HG03196 (cell line): ENCODE data around the gene MAS1.
"Not testable (repeated sequence)": the region's sequence is repeated elsewhere in the genome, so short reads cannot be mapped to it uniquely, and the experiment has no call there.

Source experiments
- ATAC-seq: cut with Tn5 transposase; IDR thresholded peaks from one replicate; pipeline ENCODE4 v1.9.1; 2021; ENCODE audit not compliant: unreplicated experiment

MAS1 gene

GRCh38 chr6:159890792-159891191, at the start of gene MAS1:
TSS of gene MAS1 (plus strand) at chr6:159890988. CDS start at chr6:159906956, 15,968 bp downstream.
- no peak for ATAC-seq

GRCh38 chr6:159842035-159842434, 48.8 kb upstream of the MAS1 start:
- no peak for ATAC-seq

DNA sequence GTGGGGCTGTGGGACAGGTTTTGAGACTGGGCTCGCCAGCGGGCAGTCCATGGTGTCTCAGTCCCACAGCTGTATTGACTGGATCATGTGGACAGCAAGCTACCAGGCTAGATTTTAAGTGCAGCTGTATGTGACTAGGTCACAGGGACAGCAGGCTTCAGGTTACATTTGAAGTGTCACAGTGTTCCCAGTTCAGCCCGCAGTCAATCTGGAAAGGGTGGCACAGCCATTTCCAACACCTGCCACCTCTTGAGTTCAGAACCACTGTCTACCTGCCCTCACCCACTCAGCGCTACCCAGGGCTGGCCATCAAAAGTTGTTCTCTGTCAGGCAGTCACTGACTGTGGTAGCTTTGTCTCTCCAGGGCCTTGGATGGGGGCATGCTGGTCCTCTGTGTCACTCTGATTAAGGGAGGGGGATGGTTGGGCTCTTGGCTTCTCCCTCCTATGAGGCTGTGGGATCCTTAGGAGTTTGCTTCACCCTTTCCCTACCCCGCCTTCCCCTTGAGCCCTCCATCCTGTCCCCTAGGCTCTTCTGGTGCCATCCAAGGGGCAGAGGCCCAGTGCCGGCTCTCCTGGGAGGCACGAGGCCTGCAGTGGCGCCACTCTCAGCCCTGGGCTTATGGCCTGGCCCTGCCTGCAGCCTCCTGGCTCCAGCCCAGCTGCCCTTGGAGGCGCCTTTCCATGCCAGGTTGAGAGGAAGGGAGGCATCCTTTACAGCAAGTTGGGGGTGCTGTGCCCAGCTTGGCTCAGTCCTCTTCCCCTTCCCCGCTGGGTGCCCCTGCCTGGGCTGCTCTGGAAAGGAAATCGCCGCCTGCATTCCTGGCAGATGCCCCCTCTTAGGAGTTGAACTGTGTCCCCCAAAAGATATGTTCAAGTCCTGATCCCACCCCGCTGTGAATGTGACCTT, 45.8 kb upstream of the MAS1 start:
- no peak for ATAC-seq

- ATAC-seq: not testable (repeated sequence)
Observed at GRCh38 chr6:159848552-159848951, 42.2 kb upstream of the MAS1 start.

DNA sequence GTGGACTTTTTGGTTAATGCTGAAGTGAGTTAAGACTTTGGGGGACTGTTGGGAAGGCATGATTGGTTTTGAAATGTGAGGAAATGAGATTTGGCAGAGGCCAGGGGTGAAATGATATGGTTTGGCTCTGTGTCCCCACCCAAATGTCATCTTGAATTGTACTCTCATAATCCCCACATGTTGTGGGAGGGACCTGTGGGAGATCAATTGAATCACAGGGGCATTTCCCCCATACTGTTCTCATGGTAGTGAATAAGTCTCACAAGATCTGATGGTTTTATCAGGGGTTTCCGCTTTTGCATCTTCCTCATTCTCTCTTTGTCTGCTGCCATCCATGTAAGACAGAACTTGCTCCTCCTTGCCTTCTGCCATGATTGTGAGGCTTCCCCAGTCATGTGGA, 40.9 kb upstream of the MAS1 start:
- not testable (repeated sequence) for ATAC-seq

- no peak for ATAC-seq
Observed at GRCh38 chr6:159852877-159853276, 37.9 kb upstream of the MAS1 start.

- no peak for ATAC-seq
Observed at GRCh38 chr6:159853754-159854153, 37.0 kb upstream of the MAS1 start.

- no peak for ATAC-seq
Observed at GRCh38 chr6:159854959-159855358, 35.8 kb upstream of the MAS1 start.

DNA sequence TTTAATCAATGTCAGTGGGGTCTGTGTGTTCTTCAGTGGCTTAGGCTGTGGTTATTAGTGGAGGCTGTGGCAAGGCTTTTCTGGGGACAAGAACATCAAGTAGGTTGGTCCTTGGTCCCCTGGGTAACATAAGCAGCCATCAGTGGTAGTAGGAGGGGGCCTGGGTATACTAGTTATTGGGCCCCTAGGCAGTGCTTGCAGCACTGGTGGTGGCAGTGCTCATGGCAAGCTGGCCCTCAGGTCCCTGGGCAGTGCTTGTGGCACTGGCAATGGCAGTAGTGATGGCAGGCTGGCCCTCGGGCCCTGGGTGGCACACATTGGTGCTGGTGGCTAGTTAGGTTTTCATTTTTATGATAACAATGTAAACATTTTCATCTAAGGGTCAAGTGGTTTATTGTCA, 32.5 kb upstream of the MAS1 start:
- no peak for ATAC-seq

- no peak for ATAC-seq
Observed at GRCh38 chr6:159860482-159860881, 30.3 kb upstream of the MAS1 start.

DNA sequence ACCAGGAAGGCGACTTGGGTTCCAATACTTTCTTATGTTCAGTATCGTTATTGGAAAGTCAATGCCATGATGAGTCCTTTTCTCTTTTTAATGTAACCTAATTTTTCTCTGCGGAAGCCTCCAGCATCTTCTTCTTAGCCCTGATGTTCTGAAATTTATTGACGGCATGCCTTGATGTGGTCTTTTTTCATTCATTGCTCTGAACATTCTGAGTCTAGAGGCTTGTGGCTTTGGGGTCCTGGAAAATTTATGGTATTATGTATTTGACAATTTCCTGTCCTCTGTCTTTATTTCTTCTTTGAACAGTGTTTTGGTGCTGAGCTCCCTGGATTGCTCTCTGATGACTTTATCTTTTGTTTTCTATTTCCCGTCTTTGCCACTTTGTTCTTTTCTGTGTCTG, 28.7 kb upstream of the MAS1 start:
- no peak for ATAC-seq

DNA sequence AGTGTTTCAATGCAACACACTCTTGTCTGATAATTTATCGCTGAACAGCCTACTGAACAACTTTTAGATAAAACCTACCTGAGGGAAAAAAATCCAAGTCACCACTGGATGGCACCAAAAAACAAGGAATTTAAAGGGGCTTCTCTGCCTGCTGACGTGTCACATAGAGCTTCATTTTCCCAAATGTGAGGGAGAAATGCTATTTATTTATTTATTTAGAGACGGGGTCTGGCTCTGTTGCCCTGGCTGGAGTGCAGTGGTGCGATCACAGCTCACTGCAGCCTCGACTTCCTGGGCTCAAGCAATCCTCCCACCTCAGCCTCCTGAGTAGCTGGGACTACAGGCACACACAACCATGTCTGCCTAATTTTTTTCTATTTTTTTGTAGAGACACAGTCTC, 27.4 kb upstream of the MAS1 start:
- ATAC-seq: not testable (repeated sequence)

- no peak for ATAC-seq
Observed at GRCh38 chr6:159865226-159865920, 25.4 kb upstream of the MAS1 start.

DNA sequence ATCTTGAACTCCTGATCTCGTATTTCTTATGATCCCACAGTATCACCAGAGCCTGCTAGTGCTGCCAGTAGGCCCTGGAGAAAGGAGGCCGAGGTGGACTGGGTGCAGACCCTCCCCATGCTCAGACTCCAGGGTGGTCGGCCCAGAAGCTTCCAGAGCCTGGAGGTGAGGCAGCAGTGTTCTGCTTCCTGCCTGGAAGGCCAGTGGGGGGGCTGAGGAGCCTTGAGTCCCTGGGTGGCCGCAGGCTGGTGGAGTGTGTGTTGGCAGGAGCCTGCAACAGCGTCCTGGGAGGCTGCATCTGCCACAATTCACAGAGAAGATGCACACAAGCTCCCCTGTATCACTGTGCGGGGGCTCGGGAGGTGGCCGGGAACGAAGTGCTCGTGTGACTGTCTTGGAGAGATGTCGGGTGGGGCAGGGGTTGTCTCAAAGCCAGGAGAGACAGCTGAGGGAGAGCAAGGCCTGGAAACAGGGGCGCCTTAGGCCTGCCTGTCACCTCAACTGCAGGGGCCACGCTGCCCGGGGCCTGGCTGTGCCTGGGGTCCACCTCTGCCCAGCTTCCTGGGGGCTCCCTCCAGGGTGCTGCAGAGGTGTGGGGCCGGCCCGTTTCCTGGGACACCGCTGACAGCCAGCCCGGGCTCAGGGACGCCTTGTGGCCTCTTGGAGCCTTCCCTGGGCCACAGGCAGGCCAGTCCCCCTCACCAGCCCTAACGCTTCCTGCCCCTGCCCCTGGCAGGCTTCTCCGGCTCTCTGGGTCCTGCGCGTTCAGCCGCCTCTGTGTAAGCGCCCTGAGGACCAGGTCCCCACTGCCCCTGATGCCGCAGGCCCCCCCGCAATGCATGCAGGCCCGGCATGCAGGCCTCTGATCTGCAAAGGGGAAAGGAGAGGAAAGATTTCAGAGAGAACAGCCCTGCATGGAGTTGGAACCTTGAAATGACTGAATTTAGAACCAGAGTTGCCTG, 24.2 kb upstream of the MAS1 start:
- no peak for ATAC-seq

- no peak for ATAC-seq
Observed at GRCh38 chr6:159871241-159871640, 19.5 kb upstream of the MAS1 start.

DNA sequence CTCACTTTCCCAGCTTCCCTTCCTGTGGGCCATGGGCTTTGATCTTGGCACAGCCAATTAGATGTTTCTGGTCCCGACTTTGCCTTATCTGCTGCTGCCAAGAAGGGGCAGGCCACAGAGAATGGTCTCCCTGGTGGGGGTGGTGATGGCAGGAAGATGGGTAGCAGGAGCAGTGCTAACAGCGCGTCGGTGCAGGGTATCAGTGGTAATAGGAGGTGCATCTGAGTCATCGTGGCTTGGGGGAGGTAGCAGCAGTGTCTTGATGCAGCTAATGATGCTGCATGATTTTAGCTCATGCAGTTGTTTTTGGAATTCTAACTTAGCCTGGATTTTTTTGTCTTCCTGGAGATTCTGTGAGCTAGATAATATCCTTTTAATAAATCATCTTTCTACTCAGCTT, 18.9 kb upstream of the MAS1 start:
- no peak for ATAC-seq

DNA sequence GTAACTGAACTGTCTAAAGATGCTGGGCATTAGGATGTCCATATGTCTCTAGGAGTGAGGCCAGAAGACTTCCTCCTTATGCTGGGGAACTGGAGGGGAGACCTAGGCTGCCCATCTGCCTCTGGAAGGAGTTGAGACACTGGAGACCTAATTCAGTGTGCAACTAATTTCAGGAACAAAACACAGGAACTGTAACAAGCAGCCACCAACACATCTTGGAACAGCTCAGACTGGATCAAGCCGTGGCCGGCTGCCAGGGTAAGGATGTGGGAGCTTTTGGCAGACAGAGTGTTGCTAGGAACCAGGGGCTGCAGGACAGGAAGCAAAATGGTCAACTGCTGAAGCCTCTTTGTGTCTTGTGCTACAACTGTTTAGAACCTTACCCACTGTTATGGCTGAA, 16.4 kb upstream of the MAS1 start:
- ATAC-seq: no peak

DNA sequence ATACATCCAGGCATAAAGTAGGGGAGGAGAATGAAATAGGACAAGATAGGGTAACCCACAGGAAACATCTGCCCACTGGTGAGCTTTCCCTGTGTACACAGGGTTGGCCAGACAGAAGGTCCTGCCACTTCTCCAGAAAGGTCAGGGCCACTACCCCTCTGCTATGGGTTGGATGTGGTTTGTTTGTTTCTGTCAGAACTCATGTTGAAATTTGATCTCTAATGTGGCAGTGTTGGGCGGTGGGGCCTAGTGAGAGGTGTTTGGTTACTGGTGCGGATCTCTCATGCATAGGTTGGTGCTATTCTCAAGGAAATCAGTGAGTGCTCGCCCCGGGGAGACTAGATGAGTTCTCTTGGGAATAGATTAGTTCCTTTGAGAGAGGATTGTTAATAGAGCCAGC, 15.6 kb upstream of the MAS1 start:
- no peak for ATAC-seq

GRCh38 chr6:159876242-159876641, 14.5 kb upstream of the MAS1 start:
- ATAC-seq: no peak

GRCh38 chr6:159877256-159877808, 13.5 kb upstream of the MAS1 start:
- no peak for ATAC-seq

DNA sequence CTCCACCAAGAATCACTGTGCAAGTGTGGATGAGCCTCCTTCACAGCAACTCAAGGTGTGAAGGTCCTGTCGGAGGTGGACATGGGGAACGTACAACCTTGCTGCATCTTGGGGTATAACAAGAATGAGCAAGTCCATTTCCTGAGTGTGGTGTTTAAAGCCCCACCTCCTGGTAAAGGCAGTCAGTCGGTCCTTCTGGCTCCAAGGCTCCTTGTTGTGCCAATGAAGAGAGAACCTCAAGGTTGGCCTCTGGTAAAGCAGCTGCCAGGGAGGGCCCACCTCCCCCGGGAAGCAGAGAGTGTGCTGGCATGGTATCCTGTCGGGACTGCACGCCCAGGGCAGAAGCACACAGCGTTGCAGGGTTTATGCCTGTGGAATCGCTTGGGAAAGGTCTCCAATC, 12.4 kb upstream of the MAS1 start:
- ATAC-seq: no peak
